Left lung (tissue), 10 donors: ENCODE measurements around the gene OR5F1. TPM values are rescaled to one million over a fixed set of nuclear protein-coding genes. Genes with fewer than 3 reads are reported as not detected.

Experiments
- ATAC-seq: fragments of 200-7000 bp; cut with Tn5 transposase; one replicate; pipeline ENCODE4 v1.9.1; 2020; ENCODE audit warnings: moderate library complexity
- DNase-seq, 4 donors: peaks; one replicate each; pipeline ENCODE4 v3.0.0-alpha.2; 2013 to 2020
- H3K27ac ChIP-seq, 2 donors: fragments of 200-600 bp; sonication (generic) in 1 of 2; one replicate each; pipeline versions ENCODE4 v1.5.0 to v1.8.0; 2020 to 2021
- H3K27me3 ChIP-seq, 2 donors: fragments of 200-600 bp; sonication (generic) in 1 of 2; one replicate each; pipeline versions ENCODE4 v1.5.0 to v1.8.0; 2020 to 2021
- H3K36me3 ChIP-seq, 2 donors: fragments of 200-600 bp; sonication (generic) in 1 of 2; one replicate each; pipeline versions ENCODE4 v1.5.0 to v1.8.0; 2020 to 2021
- H3K4me1 ChIP-seq, 2 donors: fragments of 200-600 bp; one replicate each; pipeline ENCODE4 v1.8.0; 2021
- H3K4me3 ChIP-seq, 2 donors: fragments of 200-600 bp; sonication (generic) in 1 of 2; one replicate each; pipeline versions ENCODE4 v1.5.0 to v1.8.0; 2020 to 2021; ENCODE audit warnings: mild to moderate bottlenecking in 1 of 2
- H3K9me3 ChIP-seq, 2 donors: fragments of 200-600 bp; sonication (generic) in 1 of 2; one replicate each; pipeline versions ENCODE4 v1.5.0 to v1.8.0; 2020 to 2021
- intact Hi-C, 2 donors: fragments of 100-400 bp; cut with DNase I; formaldehyde crosslinking; loops; one replicate each; pipeline versions ENCODE4 v1.11.2 to v1.14.2; 2022
- polyA plus RNA-seq, 6 donors: library from polyadenylated mRNA; unstranded; fragments of 120-200 nt; gene quantifications; one replicate each; pipeline ENCODE4 v1.2.1, GENCODE V29; 2013; ENCODE audit not compliant: insufficient read length in 6 of 6
- total RNA-seq, 2 donors: library from RNA; stranded (reverse); fragmentation: NEBNext Ultra II Directional; extraction: Animal tissue kit (Norgen Biotek cat#: 25700); gene quantifications; one replicate each; pipeline ENCODE4 v1.2.1, GENCODE V29; 2021
- TF ChIP-seq, protein P1 (sequence below), 2 donors: fragments of 200-600 bp; sonication (generic) in 1 of 2; IDR thresholded peaks; one replicate each; pipeline versions ENCODE4 v1.5.0 to v1.8.0; 2021; ENCODE audit warnings: antibody characterized with exemption in 2 of 2
- donor health status: DM: no; HTN: yes; CAD: no.
- donor health status: DM: no; HTN: no; CAD: no.

The OR5F1 gene
- total and polyA plus RNA-seq, 8 donors = not detected

DNA sequence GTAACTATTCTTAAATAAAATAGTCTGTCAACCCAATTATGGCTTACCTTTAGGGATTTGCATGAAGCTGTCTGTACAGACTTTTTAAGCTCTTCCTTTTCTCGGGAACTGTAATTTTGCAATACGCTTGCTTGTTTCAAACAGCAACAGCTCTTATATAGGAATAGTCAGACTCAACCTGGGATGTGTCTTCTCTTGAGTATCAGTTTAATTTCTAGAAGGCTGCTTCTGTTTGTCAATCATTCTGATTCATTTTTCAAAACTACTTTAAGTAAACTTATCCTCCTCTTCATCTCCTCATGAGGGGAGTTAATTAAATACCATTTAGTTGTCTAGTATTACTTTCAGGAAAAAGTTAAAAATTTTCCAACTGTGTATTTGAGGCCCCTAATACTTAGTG, 24.6 kb downstream of the OR5F1 start, which contains the start of gene OR10AG1:
Gene OR10AG1 (minus strand): TSS at position 101 of the 400 bp plus-strand sequence. CDS start 38 bp downstream, at position 63.
- H3K9me3 ChIP-seq = no peaks in the 10 kb centered on the region
- no peaks in the 10 kb centered on the region for H3K27me3 ChIP-seq
- H3K27ac ChIP-seq = no peak within 1 kb of the TSS
- no peak within 1 kb of the TSS for H3K4me3 ChIP-seq
- ATAC-seq (no peak), DNase-seq (no peak)
- H3K36me3 ChIP-seq = no peaks in the 10 kb centered on the region
- TF ChIP-seq, protein P1, sequence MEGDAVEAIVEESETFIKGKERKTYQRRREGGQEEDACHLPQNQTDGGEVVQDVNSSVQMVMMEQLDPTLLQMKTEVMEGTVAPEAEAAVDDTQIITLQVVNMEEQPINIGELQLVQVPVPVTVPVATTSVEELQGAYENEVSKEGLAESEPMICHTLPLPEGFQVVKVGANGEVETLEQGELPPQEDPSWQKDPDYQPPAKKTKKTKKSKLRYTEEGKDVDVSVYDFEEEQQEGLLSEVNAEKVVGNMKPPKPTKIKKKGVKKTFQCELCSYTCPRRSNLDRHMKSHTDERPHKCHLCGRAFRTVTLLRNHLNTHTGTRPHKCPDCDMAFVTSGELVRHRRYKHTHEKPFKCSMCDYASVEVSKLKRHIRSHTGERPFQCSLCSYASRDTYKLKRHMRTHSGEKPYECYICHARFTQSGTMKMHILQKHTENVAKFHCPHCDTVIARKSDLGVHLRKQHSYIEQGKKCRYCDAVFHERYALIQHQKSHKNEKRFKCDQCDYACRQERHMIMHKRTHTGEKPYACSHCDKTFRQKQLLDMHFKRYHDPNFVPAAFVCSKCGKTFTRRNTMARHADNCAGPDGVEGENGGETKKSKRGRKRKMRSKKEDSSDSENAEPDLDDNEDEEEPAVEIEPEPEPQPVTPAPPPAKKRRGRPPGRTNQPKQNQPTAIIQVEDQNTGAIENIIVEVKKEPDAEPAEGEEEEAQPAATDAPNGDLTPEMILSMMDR (IDR thresholded peaks at IDR 0.05) = no peak
- intact Hi-C loops = no loop called here
- H3K4me1 ChIP-seq = no peaks in the 10 kb centered on the region

DNA sequence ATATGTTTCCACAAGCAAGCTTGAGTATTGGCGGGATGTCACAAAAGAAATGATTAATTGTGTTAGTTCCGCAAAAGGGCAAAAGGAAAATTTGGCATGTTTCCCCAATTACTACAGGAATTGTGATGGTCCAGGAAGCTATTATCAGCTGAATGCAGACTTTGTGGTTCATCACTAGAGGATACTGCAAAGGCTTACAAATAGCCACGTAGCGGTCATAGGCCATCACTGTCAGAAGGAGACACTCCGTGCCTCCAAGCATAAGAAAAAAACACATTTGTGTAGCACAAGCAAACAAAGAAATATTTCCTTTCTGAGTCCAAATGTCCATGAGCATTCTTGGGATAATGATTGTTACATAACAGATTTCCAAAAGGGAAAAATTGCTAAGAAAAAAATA, 26.5 kb downstream of the OR5F1 start:
- H3K27ac ChIP-seq = no peak overlapping the region
- H3K4me3 ChIP-seq = no peak overlapping the region
- H3K36me3 ChIP-seq = no peaks in the 10 kb centered on the region
- ATAC-seq (no peak), DNase-seq (no peak)
- H3K9me3 ChIP-seq = no peaks in the 10 kb centered on the region
- no peaks in the 10 kb centered on the region for H3K4me1 ChIP-seq
- no peaks in the 10 kb centered on the region for H3K27me3 ChIP-seq
- TF ChIP-seq, protein P1 (IDR thresholded peaks at IDR 0.05) = no peak
- intact Hi-C loops = no loop called here

- DNase-seq (no peak), ATAC-seq (no peak)
- H3K9me3 ChIP-seq = no peaks in the 10 kb centered on the region
- H3K36me3 ChIP-seq = no peaks in the 10 kb centered on the region
- TF ChIP-seq, protein P1 (IDR thresholded peaks at IDR 0.05) = no peak
- H3K4me1 ChIP-seq = no peaks in the 10 kb centered on the region
- H3K4me3 ChIP-seq = no peak overlapping the region
- no peaks in the 10 kb centered on the region for H3K27me3 ChIP-seq
- no peak overlapping the region for H3K27ac ChIP-seq
- intact Hi-C loops = no loop called here
These were observed 28.0 kb downstream of the OR5F1 start for GRCh38 chr11:55966391-55966790.

- no peaks in the 10 kb centered on the region for H3K27me3 ChIP-seq
- H3K4me1 ChIP-seq = no peaks in the 10 kb centered on the region
- H3K36me3 ChIP-seq = no peaks in the 10 kb centered on the region
- H3K4me3 ChIP-seq = no peak overlapping the region
- DNase-seq = no peak
- H3K9me3 ChIP-seq = no peaks in the 10 kb centered on the region
- intact Hi-C loops = no loop called here
- H3K27ac ChIP-seq = no peak overlapping the region
- ATAC-seq = no peak
- TF ChIP-seq, protein P1 (IDR thresholded peaks at IDR 0.05) = no peak
These were observed 37.9 kb downstream of the OR5F1 start for GRCh38 chr11:55956521-55956920.

GRCh38 chr11:55949330-55949729, 45.1 kb downstream of the OR5F1 start:
- H3K4me3 ChIP-seq = no peak overlapping the region
- intact Hi-C loops = loop anchor here in 1 of 2 donors (10.0 kb wide), 1 partner anchor 835 kb away; no protein-coding TSS in a partner anchor

More at GRCh38 chr11:55949330-55949729, 45.1 kb downstream of the OR5F1 start:
- DNase-seq (no peak), ATAC-seq (no peak)
- Histone ChIP-seq H3K36me3 (no peaks in the 10 kb centered on the region), H3K27ac (no peak overlapping the region), H3K27me3 (no peaks in the 10 kb centered on the region), H3K4me1 (no peaks in the 10 kb centered on the region), H3K9me3 (no peaks in the 10 kb centered on the region)
- TF ChIP-seq, protein P1 (IDR thresholded peaks at IDR 0.05) = no peak

Other genes with a start within 250 kb of the OR5F1 start
- gene OR5D13, start 221.2 kb downstream of the OR5F1 start, total RNA-seq = not detected
- not detected for gene OR5D13, start 221.2 kb downstream of the OR5F1 start, polyA plus RNA-seq
- gene OR5D14, start 199.1 kb downstream of the OR5F1 start, total RNA-seq = not detected
- not detected for gene OR5D14, start 199.1 kb downstream of the OR5F1 start, polyA plus RNA-seq
- not detected for gene OR5L1, start 183.3 kb downstream of the OR5F1 start, total RNA-seq
- gene OR5L1, start 183.3 kb downstream of the OR5F1 start, polyA plus RNA-seq = not detected
- not detected for gene OR5D18, start 175.0 kb downstream of the OR5F1 start, total RNA-seq
- not detected for gene OR5D18, start 175.0 kb downstream of the OR5F1 start, polyA plus RNA-seq
- not detected for gene OR5L2, start 167.4 kb downstream of the OR5F1 start, total RNA-seq
- not detected for gene OR5L2, start 167.4 kb downstream of the OR5F1 start, polyA plus RNA-seq
- not detected for gene OR5D16, start 155.9 kb downstream of the OR5F1 start, total RNA-seq
- gene OR5D16, start 155.9 kb downstream of the OR5F1 start, polyA plus RNA-seq = not detected
- not detected for gene TRIM51, start 111.3 kb downstream of the OR5F1 start, total RNA-seq
- not detected for gene TRIM51, start 111.3 kb downstream of the OR5F1 start, polyA plus RNA-seq
- gene OR5W2, start 80.0 kb downstream of the OR5F1 start, total RNA-seq = not detected
- not detected for gene OR5W2, start 80.0 kb downstream of the OR5F1 start, polyA plus RNA-seq
- not detected for gene OR5I1, start 58.2 kb downstream of the OR5F1 start, total RNA-seq
- not detected for gene OR5I1, start 58.2 kb downstream of the OR5F1 start, polyA plus RNA-seq
- gene OR10AG1, start 24.7 kb downstream of the OR5F1 start, total RNA-seq = not detected
- gene OR10AG1, start 24.7 kb downstream of the OR5F1 start, polyA plus RNA-seq = not detected
- gene OR5AS1, start 33.0 kb upstream of the OR5F1 start, total RNA-seq = not detected
- gene OR5AS1, start 33.0 kb upstream of the OR5F1 start, polyA plus RNA-seq = under 1 TPM; 0.04 to 0.14 (median 0.07) TPM
- not detected for gene OR8I2, start 98.7 kb upstream of the OR5F1 start, total RNA-seq
- gene OR8I2, start 98.7 kb upstream of the OR5F1 start, polyA plus RNA-seq = not detected
- not detected for gene OR8H2, start 109.1 kb upstream of the OR5F1 start, total RNA-seq
- under 1 TPM in 3 of 6 donors, not detected in 3; 0.04 to 0.07 (median 0.06) TPM for gene OR8H2, start 109.1 kb upstream of the OR5F1 start, polyA plus RNA-seq
- not detected for gene OR8H3, start 127.7 kb upstream of the OR5F1 start, total RNA-seq
- not detected for gene OR8H3, start 127.7 kb upstream of the OR5F1 start, polyA plus RNA-seq
- gene OR8J3, start 145.6 kb upstream of the OR5F1 start, total RNA-seq = not detected
- not detected for gene OR8J3, start 145.6 kb upstream of the OR5F1 start, polyA plus RNA-seq
- not detected for gene OR8K5, start 165.7 kb upstream of the OR5F1 start, total RNA-seq
- gene OR8K5, start 165.7 kb upstream of the OR5F1 start, polyA plus RNA-seq = not detected
- not detected for gene OR5J2, start 182.0 kb upstream of the OR5F1 start, total RNA-seq
- gene OR5J2, start 182.0 kb upstream of the OR5F1 start, polyA plus RNA-seq = not detected
- gene OR5T2, start 239.6 kb upstream of the OR5F1 start, total RNA-seq = not detected
- gene OR5T2, start 239.6 kb upstream of the OR5F1 start, polyA plus RNA-seq = not detected